GM12892 (cell line): ENCODE results near the gene ICE1.

Experiments
- POLR2A ChIP-seq: IDR thresholded peaks from 2 replicates; pipeline ENCODE4 v1.6.1; 2011; ENCODE audit warnings: low read depth, low read length, control low read depth
- POLR2AphosphoS5 ChIP-seq: IDR thresholded peaks from 2 replicates; pipeline ENCODE4 v1.6.1; 2011; ENCODE audit warnings: low read depth, low read length, control low read depth

- TF ChIP-seq POLR2AphosphoS5: no peak
- TF ChIP-seq POLR2A: no peak
Observed at GRCh38 chr5:5418006-5418405, 4.5 kb upstream of the ICE1 start.
